Sigmoid colon (tissue), 4 donors: ENCODE data around the gene UBE2H.

ENCODE experiments used
- CTCF ChIP-seq, 4 experiments: fragments of 450-650 bp in 3 of 4; fragments of 200-600 bp in 1 of 4; IDR thresholded peaks; one replicate each; pipeline ENCODE4 v1.5.1; 2016 to 2019; ENCODE audit warnings: antibody characterized with exemption in 4 of 4, mild to moderate bottlenecking in 3 of 4, moderate library complexity in 2 of 4
- EP300 ChIP-seq, 4 donors: sonication (generic); formaldehyde crosslinking; IDR thresholded peaks; one replicate each; pipeline ENCODE4 v1.6.1; 2017; ENCODE audit warnings: antibody characterized with exemption in 4 of 4
- POLR2AphosphoS5 ChIP-seq, 4 donors: sonication (generic); formaldehyde crosslinking; IDR thresholded peaks; one replicate each; pipeline ENCODE4 v1.6.1; 2017; ENCODE audit warnings: antibody characterized with exemption in 4 of 4

GRCh38 chr7:129870668-129871067, 82.1 kb downstream of the UBE2H start:
- no peak for TF ChIP-seq CTCF (IDR thresholded peaks at IDR 0.05)
- TF ChIP-seq EP300 (IDR thresholded peaks at IDR 0.05): no peak
- TF ChIP-seq POLR2AphosphoS5 (IDR thresholded peaks at IDR 0.05): no peak
